OCI-LY1 (cell line): ENCODE measurements around the gene DUSP9.

Experiments used
- H2AFZ ChIP-seq: fragments of 200-600 bp; sonication (generic), shearing (Covaris generic); 2 replicates; pipeline ENCODE4 v1.6.0; 2014; ENCODE audit warnings: antibody characterized with exemption, mild to moderate bottlenecking, low read length
- H3F3A ChIP-seq: fragments of 200-600 bp; sonication (generic), shearing (Covaris generic); 2 replicates; pipeline ENCODE4 v1.6.0; 2014; ENCODE audit warnings: mild to moderate bottlenecking, antibody characterized with exemption, low read length, moderate library complexity; ENCODE audit not compliant: insufficient read depth
- H3K27ac ChIP-seq: fragments of 200-600 bp; sonication (generic); 2 replicates; pipeline ENCODE4 v1.5.1; 2014; ENCODE audit warnings: low read length, mixed run types, mild to moderate bottlenecking, low read depth; ENCODE audit not compliant: poor library complexity, severe bottlenecking
- H3K27me3 ChIP-seq: fragments of 200-600 bp; sonication (generic); 2 replicates; pipeline ENCODE4 v1.6.0; 2014; ENCODE audit warnings: antibody characterized with exemption, mild to moderate bottlenecking, low read length, moderate library complexity; ENCODE audit not compliant: insufficient read depth
- H3K36me3 ChIP-seq: fragments of 200-600 bp; sonication (generic); 2 replicates; pipeline ENCODE4 v1.6.1; 2014; ENCODE audit warnings: mild to moderate bottlenecking, antibody characterized with exemption, low read length, moderate library complexity, mixed read lengths; ENCODE audit not compliant: insufficient read depth
- H3K4me1 ChIP-seq: fragments of 200-600 bp; sonication (generic); 2 replicates; pipeline ENCODE4 v1.5.1; 2014; ENCODE audit warnings: mild to moderate bottlenecking, low read length, moderate library complexity; ENCODE audit not compliant: insufficient read depth, severe bottlenecking
- H3K4me2 ChIP-seq: fragments of 200-600 bp; sonication (generic), shearing (Covaris generic); 2 replicates; pipeline ENCODE4 v1.6.1; 2014; ENCODE audit warnings: low read length
- H3K4me3 ChIP-seq: fragments of 200-600 bp; sonication (generic); 2 replicates; pipeline ENCODE4 v1.5.1; 2014; ENCODE audit warnings: low read length, low read depth, mild to moderate bottlenecking, mixed read lengths; ENCODE audit not compliant: poor library complexity, severe bottlenecking
- H3K79me2 ChIP-seq: fragments of 200-600 bp; shearing (Covaris generic); 2 replicates; pipeline ENCODE4 v1.6.1; 2016; ENCODE audit warnings: mixed run types, low read length, mixed read lengths; ENCODE audit not compliant: insufficient read depth
- H3K9ac ChIP-seq: fragments of 200-600 bp; sonication (generic), shearing (Covaris generic); 2 replicates; pipeline ENCODE4 v1.6.1; 2014; ENCODE audit warnings: mild to moderate bottlenecking, low read length, mixed read lengths
- H3K9me2 ChIP-seq: fragments of 200-600 bp; sonication (generic), shearing (Covaris generic); 2 replicates; pipeline ENCODE4 v1.6.1; 2014; ENCODE audit warnings: low read depth, mild to moderate bottlenecking, low read length, mixed read lengths
- H3K9me3 ChIP-seq: fragments of 200-600 bp; shearing (Covaris generic); 2 replicates; pipeline ENCODE4 v1.6.1; 2014; ENCODE audit warnings: low read length, mixed read lengths
- H4K20me1 ChIP-seq: fragments of 200-600 bp; sonication (generic), shearing (Covaris generic); 2 replicates; pipeline ENCODE4 v1.6.0; 2016; ENCODE audit warnings: mild to moderate bottlenecking, low read length; ENCODE audit not compliant: insufficient read depth
- EZH2 ChIP-seq: fragments of 200-600 bp; sonication (generic), shearing (Covaris generic); IDR thresholded peaks from 2 replicates; pipeline ENCODE4 v1.8.0; 2017; ENCODE audit warnings: borderline replicate concordance, mixed run types, mild to moderate bottlenecking, antibody characterized with exemption, low read length, moderate library complexity, mixed read lengths
- TF ChIP-seq, protein P1 (sequence below): fragments of 200-600 bp; sonication (generic), shearing (Covaris generic); IDR thresholded peaks from 2 replicates; pipeline ENCODE4 v1.5.1; 2017; ENCODE audit warnings: mild to moderate bottlenecking, antibody characterized with exemption, low read length, moderate library complexity, mixed read lengths

The DUSP9 gene

DNA sequence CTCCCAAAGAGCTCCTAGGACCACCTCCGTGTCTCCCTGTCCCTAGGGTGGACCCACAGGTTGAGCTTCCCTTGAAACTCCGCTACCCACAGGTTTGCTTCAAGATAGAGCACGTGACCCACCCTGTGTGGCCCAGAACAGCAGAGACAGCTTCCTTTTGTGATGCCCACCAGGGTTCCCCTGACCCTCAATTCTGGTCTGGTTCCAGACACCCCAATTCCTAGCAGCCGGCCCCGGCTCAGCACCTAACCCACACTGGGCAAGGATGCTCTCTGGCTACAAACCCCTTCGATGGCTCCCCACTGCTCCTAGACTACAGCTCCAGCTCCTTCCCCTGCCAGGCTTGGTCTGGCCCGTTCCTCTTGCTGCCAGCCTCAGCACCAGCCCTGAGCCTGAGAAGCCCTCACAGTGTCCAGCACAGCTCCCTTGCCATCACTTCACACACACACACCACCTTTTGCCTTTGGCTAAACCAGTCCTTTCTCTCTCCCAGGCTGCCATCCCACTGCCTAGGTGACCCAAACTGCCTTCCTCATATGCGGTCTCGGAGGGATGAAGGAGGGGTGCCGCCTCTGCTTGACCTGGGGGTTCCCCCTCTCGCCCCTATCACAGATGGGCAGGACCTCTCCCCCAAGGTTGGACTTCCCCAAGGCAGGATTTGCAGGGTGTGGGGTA, 20.4 kb downstream of the DUSP9 start:
- Histone ChIP-seq H3K9me2 (no peaks in the 10 kb centered on the region), H4K20me1 (no peaks in the 10 kb centered on the region), H3K36me3 (no peaks in the 10 kb centered on the region), H2AFZ (no peak overlapping the region), H3K4me2 (peak overlapping the region; percentile 45; the same call in 1 of the 2 replicates), H3K4me1 (peaks cover 4% of the 10 kb centered on the region), H3F3A (no peaks in the 10 kb centered on the region), H3K27me3 (no peaks in the 10 kb centered on the region), H3K4me3 (peak overlapping the region; percentile 31), H3K27ac (no peak overlapping the region), H3K79me2 (no peaks in the 10 kb centered on the region), H3K9me3 (no peaks in the 10 kb centered on the region), H3K9ac (no peak overlapping the region; the same call in 1 of the 2 replicates)
- no peak for TF ChIP-seq EZH2
- TF ChIP-seq, protein P1, sequence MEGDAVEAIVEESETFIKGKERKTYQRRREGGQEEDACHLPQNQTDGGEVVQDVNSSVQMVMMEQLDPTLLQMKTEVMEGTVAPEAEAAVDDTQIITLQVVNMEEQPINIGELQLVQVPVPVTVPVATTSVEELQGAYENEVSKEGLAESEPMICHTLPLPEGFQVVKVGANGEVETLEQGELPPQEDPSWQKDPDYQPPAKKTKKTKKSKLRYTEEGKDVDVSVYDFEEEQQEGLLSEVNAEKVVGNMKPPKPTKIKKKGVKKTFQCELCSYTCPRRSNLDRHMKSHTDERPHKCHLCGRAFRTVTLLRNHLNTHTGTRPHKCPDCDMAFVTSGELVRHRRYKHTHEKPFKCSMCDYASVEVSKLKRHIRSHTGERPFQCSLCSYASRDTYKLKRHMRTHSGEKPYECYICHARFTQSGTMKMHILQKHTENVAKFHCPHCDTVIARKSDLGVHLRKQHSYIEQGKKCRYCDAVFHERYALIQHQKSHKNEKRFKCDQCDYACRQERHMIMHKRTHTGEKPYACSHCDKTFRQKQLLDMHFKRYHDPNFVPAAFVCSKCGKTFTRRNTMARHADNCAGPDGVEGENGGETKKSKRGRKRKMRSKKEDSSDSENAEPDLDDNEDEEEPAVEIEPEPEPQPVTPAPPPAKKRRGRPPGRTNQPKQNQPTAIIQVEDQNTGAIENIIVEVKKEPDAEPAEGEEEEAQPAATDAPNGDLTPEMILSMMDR, result no peak

- TF ChIP-seq, protein P1, result peak; percentile 81
- no peak for TF ChIP-seq EZH2
- no peaks in the 10 kb centered on the region for H3F3A ChIP-seq
- no peaks in the 10 kb centered on the region for H4K20me1 ChIP-seq
- no peaks in the 10 kb centered on the region for H3K36me3 ChIP-seq
- H3K4me1 ChIP-seq, result peaks cover 4% of the 10 kb centered on the region
- no peaks in the 10 kb centered on the region for H3K79me2 ChIP-seq
- H3K9me3 ChIP-seq, result no peaks in the 10 kb centered on the region
- H3K4me3 ChIP-seq, result peak overlapping the region; percentile 31
- no peak overlapping the region for H3K27ac ChIP-seq
- H3K4me2 ChIP-seq, result peak overlapping the region; percentile 45; the same call in 1 of the 2 replicates
- H3K9me2 ChIP-seq, result no peaks in the 10 kb centered on the region
- no peak overlapping the region for H2AFZ ChIP-seq
- no peaks in the 10 kb centered on the region for H3K27me3 ChIP-seq
- no peak overlapping the region; the same call in 1 of the 2 replicates for H3K9ac ChIP-seq
These were observed 21.0 kb downstream of the DUSP9 start for GRCh38 chrX:153667956-153668396.

DNA sequence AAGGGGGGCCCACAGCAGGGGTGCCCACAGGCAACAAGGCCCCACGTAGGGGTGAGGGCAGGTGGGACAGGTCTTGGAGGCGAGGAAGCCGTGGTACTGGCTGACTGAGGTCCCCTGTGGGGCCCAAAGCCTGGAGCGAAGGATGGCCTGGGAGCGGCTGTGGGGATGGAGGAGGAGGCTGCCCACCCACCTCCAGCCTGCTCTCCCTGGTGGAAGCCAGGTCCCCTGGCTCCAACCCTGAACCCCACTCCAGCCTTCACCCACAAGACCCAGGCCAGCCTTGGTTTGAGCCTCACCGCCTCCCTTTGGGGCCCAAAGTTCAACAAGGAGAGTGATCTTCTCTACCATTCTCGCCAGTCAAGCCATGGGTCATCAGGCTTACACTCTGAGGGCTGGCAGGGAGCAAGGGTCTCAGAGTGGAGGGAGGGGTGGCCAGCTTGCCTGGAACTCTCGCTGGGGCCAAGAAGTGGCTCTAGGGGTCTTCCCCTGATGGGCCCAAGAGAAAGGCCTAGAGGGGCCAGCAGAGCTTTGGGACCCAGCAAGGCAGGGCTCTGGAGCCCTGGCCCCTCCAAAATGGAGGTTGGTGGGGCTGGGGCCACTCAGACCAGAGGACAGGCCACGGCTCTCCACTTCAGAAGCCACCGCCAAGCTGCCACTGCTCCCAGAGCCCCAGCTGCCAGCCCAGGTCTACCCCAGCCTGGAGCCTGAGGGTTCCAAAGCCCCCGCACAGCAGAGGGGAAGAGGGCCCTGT, 21.6 kb downstream of the DUSP9 start:
- no peaks in the 10 kb centered on the region for H3K79me2 ChIP-seq
- no peaks in the 10 kb centered on the region for H4K20me1 ChIP-seq
- no peak overlapping the region for H3K4me3 ChIP-seq
- peaks cover 4% of the 10 kb centered on the region for H3K4me1 ChIP-seq
- H3K27me3 ChIP-seq, result no peaks in the 10 kb centered on the region
- H3K27ac ChIP-seq, result no peak overlapping the region
- H3K9me2 ChIP-seq, result no peaks in the 10 kb centered on the region
- no peaks in the 10 kb centered on the region for H3K36me3 ChIP-seq
- no peak overlapping the region for H3K9ac ChIP-seq
- no peak overlapping the region for H3K4me2 ChIP-seq
- TF ChIP-seq, protein P1, result no peak
- TF ChIP-seq EZH2, result no peak
- no peaks in the 10 kb centered on the region for H3K9me3 ChIP-seq
- no peaks in the 10 kb centered on the region for H3F3A ChIP-seq
- H2AFZ ChIP-seq, result no peak overlapping the region
